ENCODE data around the gene RAD51B.
"Not testable (repeated sequence)": the region's sequence is repeated elsewhere in the genome, so short reads cannot be mapped to it uniquely, and the experiment has no call there.

The RAD51B gene

DNA sequence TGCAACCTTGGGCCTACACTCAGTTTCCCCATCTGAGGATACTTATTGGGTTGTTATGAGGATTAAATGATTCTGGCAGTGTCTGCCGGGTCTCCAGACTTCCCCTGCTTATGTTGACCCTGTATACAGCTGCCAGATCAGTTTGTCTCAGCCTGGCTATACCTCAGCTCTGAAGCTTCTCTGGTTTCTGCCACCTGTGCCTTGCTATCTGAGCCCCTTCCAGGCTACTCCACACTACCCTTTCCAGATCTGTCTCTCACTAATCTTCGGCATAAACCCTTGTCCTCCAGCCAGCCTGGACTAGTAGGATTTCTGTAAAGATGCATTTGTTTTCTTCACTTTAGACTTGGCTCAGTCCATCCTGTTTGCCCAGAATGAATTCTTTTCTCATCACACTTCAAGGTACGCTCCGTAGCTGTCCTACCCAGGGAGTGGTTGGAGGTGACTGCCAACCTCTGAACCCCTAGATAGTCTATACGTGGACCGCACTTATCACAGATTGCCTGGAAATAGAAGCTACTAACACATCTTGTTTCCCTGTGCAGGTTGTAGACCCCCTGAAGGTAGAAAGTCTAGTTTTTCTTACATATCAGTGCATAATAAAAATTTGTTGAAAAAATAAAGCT lies 422.4 kb downstream of the RAD51B start:
- no peak for DNase-seq

GRCh38 chr14:68243450-68244010 lies 424.0 kb downstream of the RAD51B start:
- DNase-seq = no peak

GRCh38 chr14:68244262-68244980 lies 424.8 kb downstream of the RAD51B start:
- no peak for DNase-seq

- no peak for DNase-seq
These were observed 425.8 kb downstream of the RAD51B start for GRCh38 chr14:68245146-68246073.

GRCh38 chr14:68246074-68246785 lies 426.7 kb downstream of the RAD51B start:
- DNase-seq = no peak

DNA sequence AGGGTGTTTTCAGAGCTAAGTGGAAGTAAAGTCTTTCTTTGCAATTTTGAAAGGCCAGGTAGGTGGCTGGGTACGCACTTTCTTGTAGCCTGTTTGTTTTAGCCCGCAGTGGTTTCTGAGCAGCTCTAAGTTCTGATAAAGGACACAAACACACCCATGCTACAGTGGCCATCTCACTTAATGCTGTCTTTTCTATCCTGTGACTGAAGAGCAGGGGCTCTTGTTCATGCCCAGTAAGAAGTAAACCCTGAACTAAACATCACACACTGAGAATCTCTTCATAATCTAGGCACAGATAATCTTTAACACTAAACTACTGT lies 427.2 kb downstream of the RAD51B start:
- no peak for DNase-seq

GRCh38 chr14:68247274-68247673 lies 427.7 kb downstream of the RAD51B start:
- DNase-seq = no peak

DNA sequence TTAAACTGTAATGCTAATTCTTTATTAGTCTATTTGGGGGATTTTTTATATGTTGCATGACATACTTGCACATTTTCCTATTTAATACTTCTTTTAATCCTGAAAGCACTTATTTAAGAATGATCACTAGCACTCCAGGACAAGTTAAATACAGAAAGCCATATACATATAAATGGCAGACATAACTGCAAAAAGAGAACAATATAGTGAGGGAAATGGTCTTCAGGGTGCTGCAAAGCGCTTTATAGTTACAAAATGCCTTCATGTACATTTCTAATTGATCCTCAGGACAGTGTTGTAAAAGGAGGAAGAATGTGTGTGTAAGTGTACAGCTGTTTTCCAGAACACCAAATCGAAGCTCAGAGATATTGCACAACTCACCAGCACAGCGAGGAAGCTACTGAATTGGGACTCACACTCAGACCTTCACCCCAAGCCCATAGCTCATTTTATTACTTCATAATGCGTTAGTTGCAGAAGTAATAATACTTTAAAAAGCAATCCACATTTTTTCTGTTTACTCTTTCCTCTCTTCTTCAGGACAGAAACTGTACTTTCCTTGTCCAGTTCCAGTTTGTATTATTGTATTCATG lies 428.2 kb downstream of the RAD51B start:
- no peak for DNase-seq

DNA sequence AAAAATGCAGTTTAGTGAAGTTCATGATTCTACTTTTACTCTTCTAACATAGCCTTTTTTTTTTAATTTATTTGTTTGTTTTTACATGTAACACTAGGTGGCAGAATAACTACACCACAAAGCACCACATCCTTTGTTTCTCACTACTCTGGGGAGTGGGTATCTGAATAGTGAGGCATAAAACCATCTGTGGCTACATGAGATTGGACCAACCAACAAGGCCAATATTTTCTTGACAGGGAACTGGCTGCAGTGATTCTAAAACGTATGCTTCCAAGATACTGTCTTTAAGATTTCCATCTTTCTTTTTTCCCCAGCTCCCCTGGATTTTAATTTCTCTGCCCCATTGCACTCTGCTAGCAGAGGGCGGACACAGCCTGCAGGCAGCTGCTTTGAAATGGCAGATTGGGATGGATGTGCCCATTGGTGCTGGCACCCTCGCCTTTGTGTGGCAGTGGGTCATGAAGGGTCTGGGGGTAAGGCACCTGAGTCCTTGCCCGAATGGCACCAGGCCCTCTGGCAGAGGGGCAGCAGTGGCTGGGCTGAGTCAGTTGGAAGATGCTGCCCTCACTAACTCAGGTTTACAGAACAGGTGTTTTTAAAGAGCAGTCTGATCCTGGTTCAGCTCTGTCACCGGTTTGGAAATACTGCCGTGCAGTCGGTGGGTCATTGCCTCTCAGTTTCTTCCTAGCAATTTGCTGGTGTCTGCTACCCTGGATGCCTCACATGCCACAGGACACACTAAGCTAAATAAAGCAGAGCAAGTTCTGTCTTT lies 429.1 kb downstream of the RAD51B start:
- DNase-seq = peak; percentile 65

- DNase-seq = no peak
These were observed 430.3 kb downstream of the RAD51B start for GRCh38 chr14:68249661-68250451.

DNA sequence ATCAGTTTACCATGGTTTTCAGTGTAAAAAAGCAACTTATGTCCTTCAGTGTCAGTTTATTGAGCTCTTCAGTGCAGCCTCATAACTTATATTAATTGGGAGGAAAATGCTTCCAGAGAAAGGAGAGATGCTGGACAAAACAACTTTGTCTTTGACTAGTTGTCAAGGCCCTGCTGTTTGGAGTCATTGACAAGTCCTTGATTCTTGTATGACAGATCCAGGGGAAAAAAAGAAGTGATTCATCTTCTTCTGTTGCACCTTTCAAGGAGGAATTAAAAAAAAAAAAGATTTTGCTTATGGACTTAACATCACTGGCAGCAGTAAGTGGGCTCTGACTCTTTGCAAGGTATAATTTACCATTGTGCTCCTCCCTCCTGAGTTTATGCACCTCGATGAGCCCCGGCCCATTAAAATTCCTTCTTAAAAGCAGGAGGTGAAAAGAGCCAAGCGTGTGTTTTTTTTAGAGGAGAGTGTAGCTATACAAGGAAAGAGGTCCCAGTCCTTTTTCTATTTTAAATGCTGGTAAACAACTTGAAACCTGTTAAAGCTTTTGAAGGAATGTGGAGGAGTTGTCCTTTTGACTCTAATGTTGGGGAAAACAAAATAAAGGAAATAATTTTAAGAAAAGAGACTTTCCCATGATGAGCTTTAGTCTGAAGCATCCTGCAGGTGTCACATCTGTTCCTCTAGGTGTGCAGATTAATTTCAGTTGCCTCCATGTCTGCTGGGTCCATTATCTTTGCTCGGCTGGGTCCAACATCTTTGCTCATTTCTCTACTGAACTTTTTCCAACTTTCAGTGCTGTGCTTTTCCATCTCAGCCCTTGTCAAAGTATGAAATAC lies 431.6 kb downstream of the RAD51B start:
- DNase-seq = no peak

DNA sequence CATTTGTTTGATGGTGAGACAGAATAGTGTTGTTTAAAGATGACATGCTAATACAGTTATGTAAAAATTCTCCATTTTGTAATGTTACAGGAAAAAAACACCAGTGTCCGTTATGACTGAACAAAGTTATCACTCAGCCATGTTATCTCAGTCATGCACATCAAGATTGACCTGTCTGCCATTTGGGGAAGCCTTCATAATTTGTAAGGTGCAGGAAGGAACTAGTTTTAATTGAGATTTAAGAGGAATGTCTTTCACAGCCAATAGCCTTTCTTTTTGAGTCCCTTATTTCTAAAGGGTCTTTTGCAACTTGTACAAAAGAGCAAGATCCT lies 432.2 kb downstream of the RAD51B start:
- no peak for DNase-seq

- DNase-seq = no peak
These were observed 433.7 kb downstream of the RAD51B start for GRCh38 chr14:68253160-68253780.

GRCh38 chr14:68253878-68254528 lies 434.4 kb downstream of the RAD51B start:
- DNase-seq = no peak

DNA sequence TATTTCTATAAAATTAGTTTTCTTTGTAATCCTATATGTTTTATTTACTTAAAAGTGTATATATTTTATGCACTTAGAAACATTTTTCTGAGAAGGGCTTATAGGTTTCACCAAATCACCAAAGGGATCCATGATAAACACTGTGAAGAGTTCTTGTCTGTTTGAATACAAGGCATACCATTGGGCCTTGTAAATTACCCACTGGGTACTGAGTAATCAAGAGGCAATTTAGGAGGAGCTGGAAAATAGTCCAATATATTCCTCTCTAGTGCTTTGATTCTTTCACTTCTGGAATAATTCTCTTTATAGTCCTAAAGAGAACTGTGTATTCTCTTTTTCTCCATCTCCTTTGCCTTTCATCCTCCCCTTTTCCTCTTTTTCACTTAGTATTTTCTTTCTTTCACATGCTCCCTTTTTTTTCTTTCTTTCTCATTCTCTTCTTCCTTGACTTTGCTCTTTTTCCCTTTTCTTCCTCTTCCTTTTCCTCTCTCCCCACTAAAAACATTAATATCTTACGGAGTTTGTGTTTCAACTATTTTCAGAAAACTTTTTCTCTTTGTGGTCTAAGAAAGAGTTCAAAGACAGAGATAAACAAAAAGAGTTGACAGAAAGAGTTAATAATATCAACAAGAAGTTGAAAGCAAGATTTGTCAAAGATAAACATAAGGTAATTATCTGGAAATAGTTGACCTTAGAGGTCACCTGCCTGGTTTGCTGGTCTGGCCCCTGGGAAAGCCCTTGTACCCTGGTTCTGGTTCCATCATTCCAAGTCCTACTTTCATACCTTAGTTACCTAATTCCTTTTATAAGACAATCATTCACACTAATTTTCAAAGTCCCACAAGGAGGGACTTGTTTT lies 435.3 kb downstream of the RAD51B start:
- DNase-seq = no peak

GRCh38 chr14:68255693-68256178 lies 436.2 kb downstream of the RAD51B start:
- no peak for DNase-seq

GRCh38 chr14:68257969-68258368 lies 438.4 kb downstream of the RAD51B start:
- no peak for DNase-seq

GRCh38 chr14:68258995-68259394 lies 439.4 kb downstream of the RAD51B start:
- not testable (repeated sequence) for DNase-seq
